ENCODE measurements around the gene CARD9. TPM values are rescaled to one million over a fixed set of nuclear protein-coding genes. Genes with fewer than 3 reads are reported as not detected.

The CARD9 gene
- total RNA-seq, 1 donor from 2014 or later, result 17.6 TPM

GRCh38 chr9:136336881-136337280 lies 36.6 kb downstream of the CARD9 start:
- Mint-ChIP-seq H3K36me3 (ENCODE audit: low read depth) (no peaks in the 10 kb centered on the region), H3K27me3 (ENCODE audit: low read depth) (no peaks in the 10 kb centered on the region), H3K4me1 (ENCODE audit: low read depth) (no peaks in the 10 kb centered on the region), H3K4me3 (ENCODE audit: low read depth) (no peak overlapping the region), H3K9me3 (no peaks in the 10 kb centered on the region), H3K27ac (no peak overlapping the region)
- DNase-seq (ENCODE audit: low spot score), result no peak
- intact Hi-C loops (cut with micrococcal nuclease), result no loop called here

GRCh38 chr9:136336156-136336870 lies 37.2 kb downstream of the CARD9 start:
- no peaks in the 10 kb centered on the region for H3K36me3 Mint-ChIP-seq (ENCODE audit: low read depth)
- DNase-seq (ENCODE audit: low spot score), result no peak
- H3K27ac Mint-ChIP-seq, result no peak overlapping the region
- H3K4me3 Mint-ChIP-seq (ENCODE audit: low read depth), result no peak overlapping the region
- H3K9me3 Mint-ChIP-seq, result no peaks in the 10 kb centered on the region
- H3K27me3 Mint-ChIP-seq (ENCODE audit: low read depth), result no peaks in the 10 kb centered on the region
- intact Hi-C loops (cut with micrococcal nuclease), result no loop called here
- no peaks in the 10 kb centered on the region for H3K4me1 Mint-ChIP-seq (ENCODE audit: low read depth)

GRCh38 chr9:136335296-136336155 lies 37.9 kb downstream of the CARD9 start:
- H3K36me3 Mint-ChIP-seq (ENCODE audit: low read depth), result no peaks in the 10 kb centered on the region

GRCh38 chr9:136334541-136334940 lies 38.9 kb downstream of the CARD9 start:
- no peak for DNase-seq (ENCODE audit: low spot score)
- intact Hi-C loops (cut with micrococcal nuclease), result no loop called here

More at GRCh38 chr9:136335296-136336155, 37.9 kb downstream of the CARD9 start:
- Mint-ChIP-seq H3K4me1 (ENCODE audit: low read depth) (no peaks in the 10 kb centered on the region), H3K4me3 (ENCODE audit: low read depth) (no peak overlapping the region), H3K9me3 (no peaks in the 10 kb centered on the region), H3K27me3 (ENCODE audit: low read depth) (no peaks in the 10 kb centered on the region), H3K27ac (no peak overlapping the region)
- no peak for DNase-seq (ENCODE audit: low spot score)
- intact Hi-C loops (cut with micrococcal nuclease), result no loop called here

GRCh38 chr9:136333486-136333885 lies 40.0 kb downstream of the CARD9 start:
- H3K27me3 Mint-ChIP-seq (ENCODE audit: low read depth), result no peaks in the 10 kb centered on the region
- H3K9me3 Mint-ChIP-seq, result no peaks in the 10 kb centered on the region
- intact Hi-C loops (cut with micrococcal nuclease), result no loop called here
- H3K4me1 Mint-ChIP-seq (ENCODE audit: low read depth), result peaks cover 4% of the 10 kb centered on the region
- no peak overlapping the region for H3K27ac Mint-ChIP-seq
- no peaks in the 10 kb centered on the region for H3K36me3 Mint-ChIP-seq (ENCODE audit: low read depth)
- H3K4me3 Mint-ChIP-seq (ENCODE audit: low read depth), result no peak overlapping the region
- DNase-seq (ENCODE audit: low spot score), result no peak

More at GRCh38 chr9:136334541-136334940, 38.9 kb downstream of the CARD9 start:
- no peaks in the 10 kb centered on the region for H3K9me3 Mint-ChIP-seq
- H3K27ac Mint-ChIP-seq, result no peak overlapping the region
- no peak overlapping the region for H3K4me3 Mint-ChIP-seq (ENCODE audit: low read depth)
- no peaks in the 10 kb centered on the region for H3K4me1 Mint-ChIP-seq (ENCODE audit: low read depth)
- H3K27me3 Mint-ChIP-seq (ENCODE audit: low read depth), result no peaks in the 10 kb centered on the region
- no peaks in the 10 kb centered on the region for H3K36me3 Mint-ChIP-seq (ENCODE audit: low read depth)

- DNase-seq (ENCODE audit: low spot score), result no peak
- Mint-ChIP-seq H3K27me3 (ENCODE audit: low read depth) (no peaks in the 10 kb centered on the region), H3K4me1 (ENCODE audit: low read depth) (peaks cover 5% of the 10 kb centered on the region), H3K9me3 (no peaks in the 10 kb centered on the region), H3K27ac (no peak overlapping the region), H3K36me3 (ENCODE audit: low read depth) (no peaks in the 10 kb centered on the region), H3K4me3 (ENCODE audit: low read depth) (no peak overlapping the region)
- intact Hi-C loops (cut with micrococcal nuclease), result no loop called here
Observed at GRCh38 chr9:136333045-136333444, 40.4 kb downstream of the CARD9 start.

- H3K36me3 Mint-ChIP-seq (ENCODE audit: low read depth), result no peaks in the 10 kb centered on the region
- no peak for DNase-seq (ENCODE audit: low spot score)
- H3K4me3 Mint-ChIP-seq (ENCODE audit: low read depth), result no peak overlapping the region
- intact Hi-C loops (cut with micrococcal nuclease), result no loop called here
- no peaks in the 10 kb centered on the region for H3K9me3 Mint-ChIP-seq
- no peak overlapping the region for H3K27ac Mint-ChIP-seq
- H3K4me1 Mint-ChIP-seq (ENCODE audit: low read depth), result peaks cover 5% of the 10 kb centered on the region
- H3K27me3 Mint-ChIP-seq (ENCODE audit: low read depth), result no peaks in the 10 kb centered on the region
Observed at GRCh38 chr9:136332482-136332983, 40.9 kb downstream of the CARD9 start.

- intact Hi-C loops (cut with micrococcal nuclease), result no loop called here
- H3K36me3 Mint-ChIP-seq (ENCODE audit: low read depth), result no peaks in the 10 kb centered on the region
- no peaks in the 10 kb centered on the region for H3K27me3 Mint-ChIP-seq (ENCODE audit: low read depth)
- H3K27ac Mint-ChIP-seq, result no peak overlapping the region
- H3K9me3 Mint-ChIP-seq, result no peaks in the 10 kb centered on the region
- DNase-seq (ENCODE audit: low spot score), result no peak
- H3K4me1 Mint-ChIP-seq (ENCODE audit: low read depth), result peaks cover 5% of the 10 kb centered on the region
- no peak overlapping the region for H3K4me3 Mint-ChIP-seq (ENCODE audit: low read depth)
Observed at GRCh38 chr9:136331556-136332481, 41.6 kb downstream of the CARD9 start.

GRCh38 chr9:136331030-136331429 lies 42.4 kb downstream of the CARD9 start:
- no peak overlapping the region for H3K4me3 Mint-ChIP-seq (ENCODE audit: low read depth)
- H3K27me3 Mint-ChIP-seq (ENCODE audit: low read depth), result no peaks in the 10 kb centered on the region
- no peaks in the 10 kb centered on the region for H3K36me3 Mint-ChIP-seq (ENCODE audit: low read depth)
- peaks cover 5% of the 10 kb centered on the region for H3K4me1 Mint-ChIP-seq (ENCODE audit: low read depth)
- H3K27ac Mint-ChIP-seq, result no peak overlapping the region
- H3K9me3 Mint-ChIP-seq, result no peaks in the 10 kb centered on the region
- no peak for DNase-seq (ENCODE audit: low spot score)
- intact Hi-C loops (cut with micrococcal nuclease), result no loop called here

- intact Hi-C loops (cut with micrococcal nuclease), result no loop called here
- Mint-ChIP-seq H3K4me3 (ENCODE audit: low read depth) (no peak overlapping the region), H3K27ac (no peak overlapping the region), H3K36me3 (ENCODE audit: low read depth) (no peaks in the 10 kb centered on the region), H3K9me3 (no peaks in the 10 kb centered on the region), H3K4me1 (ENCODE audit: low read depth) (peaks cover 5% of the 10 kb centered on the region), H3K27me3 (ENCODE audit: low read depth) (no peaks in the 10 kb centered on the region)
- DNase-seq (ENCODE audit: low spot score), result no peak
Observed at GRCh38 chr9:136330406-136330990, 43.0 kb downstream of the CARD9 start.

- peaks cover 5% of the 10 kb centered on the region for H3K4me1 Mint-ChIP-seq (ENCODE audit: low read depth)
- H3K27ac Mint-ChIP-seq, result no peak overlapping the region
- no peak overlapping the region for H3K4me3 Mint-ChIP-seq (ENCODE audit: low read depth)
- H3K9me3 Mint-ChIP-seq, result no peaks in the 10 kb centered on the region
- no peaks in the 10 kb centered on the region for H3K36me3 Mint-ChIP-seq (ENCODE audit: low read depth)
- H3K27me3 Mint-ChIP-seq (ENCODE audit: low read depth), result no peaks in the 10 kb centered on the region
- no peak for DNase-seq (ENCODE audit: low spot score)
- intact Hi-C loops (cut with micrococcal nuclease), result loop anchor here (10.0 kb wide), 1 partner anchor 75 kb away; the partner anchor contains the start of gene SNAPC4
Observed at GRCh38 chr9:136329636-136330405, 43.6 kb downstream of the CARD9 start.
